HEK293 (cell line): Measurements from ENCODE around the gene DUSP3.
A peak's percentile ranks its signal among the peaks of the same experiment; 100 is the strongest.

Source experiments
- CTCF ChIA-PET: fragments of 350-600 bp; formaldehyde crosslinking; extraction: SDS; loops from one replicate; lab custom pipeline; 2021; ENCODE audit warnings: antibody characterized with exemption; lab: Yijun Ruan, JAX
- POLR2A ChIA-PET: fragments of 300-600 bp; formaldehyde crosslinking; extraction: SDS; loops from one replicate; lab custom pipeline; 2020; ENCODE audit warnings: antibody characterized with exemption, inconsistent platforms; lab: Yijun Ruan, JAX
- H3K27ac ChIP-seq: fragments of 200-500 bp; sonication (Bioruptor generic); 2 replicates; pipeline ENCODE4 v1.5.1; 2014; ENCODE audit warnings: low read depth, low read length, control low read depth, inconsistent platforms; ENCODE audit errors: extremely low read depth
- H3K36me3 ChIP-seq, 2 experiments: fragments of 200-500 bp in 1 of 2; sonication (Bioruptor generic) in 1 of 2; 1 replicate in 1 of 2; 2 replicates in 1 of 2; pipeline ENCODE4 v1.5.1; 2014 to 2017; ENCODE audit warnings: inconsistent platforms in 2 of 2, low read length in 2 of 2; ENCODE audit not compliant: control insufficient read depth in 2 of 2, insufficient read depth in 1 of 2
- H3K4me1 ChIP-seq: fragments of 200-500 bp; sonication (Bioruptor generic); 2 replicates; pipeline ENCODE4 v1.5.1; 2014; ENCODE audit warnings: mild to moderate bottlenecking, low read length, inconsistent platforms; ENCODE audit not compliant: control insufficient read depth, insufficient read depth
- H3K4me3 ChIP-seq: 2 replicates; pipeline ENCODE4 v1.5.1; 2011; ENCODE audit warnings: low read depth, mild to moderate bottlenecking, control low read depth, low read length, moderate library complexity
- H3K9me3 ChIP-seq: fragments of 200-500 bp; sonication (Bioruptor generic); 2 replicates; pipeline ENCODE4 v1.5.1; 2014; ENCODE audit warnings: low read depth, low read length, inconsistent platforms; ENCODE audit not compliant: control insufficient read depth, insufficient read depth
- AEBP2 ChIP-seq: fragments of 450-650 bp; formaldehyde crosslinking; IDR thresholded peaks from 2 replicates; pipeline ENCODE4 v1.5.1; 2016; ENCODE audit warnings: missing biosample characterization, missing genetic modification characterization, borderline replicate concordance
- BCL11B ChIP-seq: fragments of 450-650 bp; formaldehyde crosslinking; IDR thresholded peaks from 2 replicates; pipeline ENCODE4 v1.5.1; 2016; ENCODE audit warnings: low read depth, missing biosample characterization, missing genetic modification characterization
- KLF1 ChIP-seq: fragments of 450-650 bp; formaldehyde crosslinking; IDR thresholded peaks from 2 replicates; pipeline ENCODE4 v1.5.1; 2016; ENCODE audit warnings: missing biosample characterization, missing genetic modification characterization
- PRDM1 ChIP-seq: fragments of 450-650 bp; formaldehyde crosslinking; IDR thresholded peaks from 2 replicates; pipeline ENCODE4; 2016; ENCODE audit warnings: missing biosample characterization, missing genetic modification characterization
- PRDM10 ChIP-seq: fragments of 450-650 bp; formaldehyde crosslinking; IDR thresholded peaks from 2 replicates; pipeline ENCODE4 v1.5.1; 2016; ENCODE audit warnings: missing biosample characterization, missing genetic modification characterization
- SCRT2 ChIP-seq: fragments of 450-650 bp; formaldehyde crosslinking; IDR thresholded peaks from 2 replicates; pipeline ENCODE4 v1.5.1; 2016; ENCODE audit warnings: missing biosample characterization, missing genetic modification characterization
- ZNF133 ChIP-seq: fragments of 450-650 bp; formaldehyde crosslinking; IDR thresholded peaks from 2 replicates; pipeline ENCODE4 v1.5.1; 2016; ENCODE audit warnings: missing biosample characterization, missing genetic modification characterization
- ZNF26 ChIP-seq: fragments of 450-650 bp; formaldehyde crosslinking; IDR thresholded peaks from 2 replicates; pipeline ENCODE4 v1.5.1; 2016; ENCODE audit warnings: missing biosample characterization, missing genetic modification characterization
- ZNF362 ChIP-seq: fragments of 450-650 bp; formaldehyde crosslinking; IDR thresholded peaks from 2 replicates; pipeline ENCODE4 v1.5.1; 2016; ENCODE audit warnings: missing biosample characterization, missing genetic modification characterization
- ZNF514 ChIP-seq: fragments of 450-650 bp; formaldehyde crosslinking; IDR thresholded peaks from 2 replicates; pipeline ENCODE4 v1.5.1; 2016; ENCODE audit warnings: missing biosample characterization, missing genetic modification characterization
- ZNF558 ChIP-seq: fragments of 450-650 bp; formaldehyde crosslinking; IDR thresholded peaks from 2 replicates; pipeline ENCODE4 v1.5.1; 2016; ENCODE audit warnings: missing biosample characterization, missing genetic modification characterization
- ZNF639 ChIP-seq: fragments of 450-650 bp; formaldehyde crosslinking; IDR thresholded peaks from 2 replicates; pipeline ENCODE4 v1.5.1; 2016; ENCODE audit warnings: missing biosample characterization, missing genetic modification characterization
- ZNF664 ChIP-seq: fragments of 450-650 bp; formaldehyde crosslinking; IDR thresholded peaks from 2 replicates; pipeline ENCODE4 v1.5.1; 2016; ENCODE audit warnings: missing biosample characterization, missing genetic modification characterization
- ZNF677 ChIP-seq: fragments of 450-650 bp; IDR thresholded peaks from 2 replicates; pipeline ENCODE4 v1.5.0; 2018; ENCODE audit warnings: missing biosample characterization, mild to moderate bottlenecking, missing genetic modification characterization, moderate library complexity
- ZNF704 ChIP-seq: fragments of 450-650 bp; formaldehyde crosslinking; IDR thresholded peaks from 2 replicates; pipeline ENCODE4 v1.5.1; 2016; ENCODE audit warnings: missing biosample characterization, missing genetic modification characterization
- ZNF843 ChIP-seq: fragments of 450-650 bp; formaldehyde crosslinking; IDR thresholded peaks from 2 replicates; pipeline ENCODE4 v1.5.1; 2016; ENCODE audit warnings: missing biosample characterization, missing genetic modification characterization

The DUSP3 gene

GRCh38 chr17:43723697-43724359 lies 54.9 kb downstream of the DUSP3 start (continued):
- TF ChIP-seq AEBP2 (tag by site-specific recombination) (no peak), ZNF704 (no peak), ZNF133 (no peak), SCRT2 (no peak), ZNF558 (tag by site-specific recombination) (no peak)

- POLR2A ChIA-PET = interaction anchor here (0.6 kb wide), 1 partner anchor 347 kb away, joined by 3 read pairs; no protein-coding TSS in a partner anchor
Measured at GRCh38 chr17:43722870-43723665, 55.7 kb downstream of the DUSP3 start.

GRCh38 chr17:43722269-43722619 lies 56.5 kb downstream of the DUSP3 start:
- H3K27ac ChIP-seq = no peak overlapping the region
- no peak for TF ChIP-seq ZNF843 (tag by site-specific recombination)
- no peak for TF ChIP-seq KLF1 (tag by site-specific recombination)
- no peak for TF ChIP-seq ZNF639 (tag by site-specific recombination)
- TF ChIP-seq ZNF514 (tag by site-specific recombination) = no peak
- no peak for TF ChIP-seq PRDM1 (tag by site-specific recombination)
- no peak for TF ChIP-seq ZNF677 (tag by site-specific recombination)
- TF ChIP-seq ZNF26 = no peak
- TF ChIP-seq BCL11B (tag by site-specific recombination) = no peak
- H3K9me3 ChIP-seq = no peaks in the 10 kb centered on the region
- H3K36me3 ChIP-seq = no peaks in the 10 kb centered on the region
- H3K4me3 ChIP-seq = no peak overlapping the region
- CTCF ChIA-PET = interaction anchor here (1.1 to 1.5 kb wide), 3 partner anchors 37 to 49 kb away, joined by 3 to 6 read pairs (median 5); no protein-coding TSS in a partner anchor
- POLR2A ChIA-PET = no interaction called here
- H3K4me1 ChIP-seq = peaks cover 9% of the 10 kb centered on the region

More at GRCh38 chr17:43722870-43723665, 55.7 kb downstream of the DUSP3 start:
- peaks cover 8% of the 10 kb centered on the region for H3K4me1 ChIP-seq
- no peak overlapping the region for H3K4me3 ChIP-seq
- H3K9me3 ChIP-seq = no peaks in the 10 kb centered on the region
- CTCF ChIA-PET = interaction anchor here (0.6 to 1.4 kb wide), 6 partner anchors 22 to 336 kb away, joined by 3 to 4 read pairs (median 3); no protein-coding TSS in a partner anchor
- H3K36me3 ChIP-seq = no peaks in the 10 kb centered on the region
- TF ChIP-seq ZNF362 (tag by site-specific recombination) (no peak), ZNF664 (tag by site-specific recombination) (no peak), PRDM10 (peak; percentile 85)
- TF ChIP-seq, all 188 proteins: peak for 1
- H3K27ac ChIP-seq = 0 out of 2 replicates have a peak overlapping the region, but pooled peaks have one; percentile 8
